Left renal pelvis (tissue), 4 donors: ENCODE measurements around the gene PROM2. TPM values are rescaled to one million over a fixed set of nuclear protein-coding genes. Genes with fewer than 3 reads are reported as not detected.

Experiments
- DNase-seq, 4 donors: peaks; one replicate each; pipeline ENCODE4 v3.0.0-alpha.2; 2013; ENCODE audit warnings: low read depth in 4 of 4, low spot score in 3 of 4
- polyA plus RNA-seq, 4 donors: library from polyadenylated mRNA; unstranded; fragments of 120-200 nt; gene quantifications; one replicate each; pipeline ENCODE4 v1.2.1, GENCODE V29; 2013; ENCODE audit not compliant: insufficient read length in 4 of 4

Gene PROM2
- polyA plus RNA-seq, 4 donors = 1.7 to 50.5 (median 31.7) TPM

GRCh38 chr2:95283562-95283961 is 9.3 kb downstream of the PROM2 start:
- DNase-seq = no peak

DNA sequence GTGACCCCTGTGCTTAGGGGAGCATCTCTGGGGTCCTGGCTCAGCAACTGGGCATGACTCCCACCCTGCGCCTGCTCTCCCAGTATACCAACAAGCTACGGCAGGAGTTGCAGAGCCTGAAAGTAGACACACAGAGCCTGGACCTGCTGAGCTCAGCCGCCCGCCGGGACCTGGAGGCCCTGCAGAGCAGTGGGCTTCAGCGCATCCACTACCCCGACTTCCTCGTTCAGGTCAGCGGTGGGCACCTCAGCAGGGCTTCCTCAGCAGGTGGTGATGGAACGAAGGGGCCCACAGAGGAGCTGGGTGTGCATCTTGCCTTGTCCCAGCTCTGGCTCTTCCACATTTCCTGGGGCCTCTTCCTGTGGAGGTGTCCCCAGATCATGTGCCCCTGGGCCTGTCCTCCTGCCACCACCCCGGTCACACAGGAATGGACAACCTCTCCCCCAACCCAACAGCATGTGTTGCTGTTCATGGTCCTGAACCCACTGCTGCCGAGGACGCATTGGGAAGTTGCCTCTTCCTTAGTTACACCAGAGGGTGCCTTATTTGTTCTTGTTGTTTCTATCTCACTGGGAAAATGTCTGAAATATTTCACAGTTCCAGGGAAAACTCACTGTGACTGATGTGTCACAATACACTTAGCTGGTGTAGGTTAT is 10.8 kb downstream of the PROM2 start:
- no peak for DNase-seq

- DNase-seq = no peak
Measured at GRCh38 chr2:95285542-95285932, 11.3 kb downstream of the PROM2 start.

DNA sequence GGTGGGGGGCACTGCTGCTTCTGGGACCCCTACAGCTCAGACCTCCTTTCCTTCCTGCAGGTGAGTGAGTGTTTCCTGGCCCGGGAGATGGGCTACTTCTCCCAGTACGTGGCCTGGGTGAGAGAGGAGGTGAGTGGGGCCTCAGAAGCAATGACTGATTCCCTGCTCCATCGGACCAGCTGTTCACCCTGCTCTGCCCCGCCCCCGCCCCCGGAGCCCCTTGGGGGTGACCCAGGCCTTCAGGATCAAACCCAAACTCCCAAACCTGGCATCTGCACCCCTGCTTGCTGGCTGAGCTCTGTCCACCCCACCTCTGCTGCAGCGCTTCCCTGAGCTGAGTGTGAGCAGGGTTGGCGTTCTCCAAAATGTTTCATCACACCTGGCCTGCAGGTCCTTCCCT is 13.1 kb downstream of the PROM2 start:
- DNase-seq = no peak

DNA sequence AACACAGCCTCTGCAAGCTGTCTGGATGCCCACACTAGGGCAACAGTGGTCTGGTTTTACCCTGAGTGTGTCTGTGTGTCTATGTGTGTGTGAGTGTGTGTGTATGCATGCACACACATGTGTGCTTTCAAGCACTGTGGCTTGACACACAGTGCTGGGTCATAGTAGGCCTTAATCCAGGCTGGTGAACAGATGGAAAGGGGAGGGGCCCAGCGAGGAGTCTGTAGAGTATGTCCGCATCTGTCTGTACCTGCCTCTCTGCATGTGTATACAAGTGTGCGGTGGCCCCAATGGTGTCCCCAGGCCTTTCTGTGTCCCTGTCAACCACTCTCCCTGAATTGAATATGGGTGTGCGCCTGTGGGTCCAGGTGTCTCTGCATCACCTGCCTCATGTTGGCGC is 13.6 kb downstream of the PROM2 start:
- no peak for DNase-seq

DNA sequence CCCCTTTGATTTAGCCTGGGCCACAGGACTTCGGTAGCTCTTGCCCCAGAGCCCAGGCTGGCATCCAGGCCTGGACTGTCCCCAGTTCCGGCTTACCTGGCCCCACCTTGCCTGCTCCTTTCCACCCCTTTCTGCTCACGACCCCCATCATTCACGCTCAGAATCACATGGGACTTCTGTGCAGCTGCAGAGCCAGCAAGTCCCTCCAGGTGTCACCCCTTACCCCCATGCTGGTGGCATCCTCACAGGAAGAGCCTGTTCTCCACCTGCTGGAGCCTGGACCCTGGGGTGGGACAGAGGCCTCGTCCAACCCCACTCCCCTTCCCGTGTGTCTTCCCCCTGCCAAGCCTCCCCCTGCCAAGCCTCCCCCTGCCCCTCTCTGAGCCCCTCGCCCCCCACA is 15.0 kb downstream of the PROM2 start:
- DNase-seq = no peak

DNA sequence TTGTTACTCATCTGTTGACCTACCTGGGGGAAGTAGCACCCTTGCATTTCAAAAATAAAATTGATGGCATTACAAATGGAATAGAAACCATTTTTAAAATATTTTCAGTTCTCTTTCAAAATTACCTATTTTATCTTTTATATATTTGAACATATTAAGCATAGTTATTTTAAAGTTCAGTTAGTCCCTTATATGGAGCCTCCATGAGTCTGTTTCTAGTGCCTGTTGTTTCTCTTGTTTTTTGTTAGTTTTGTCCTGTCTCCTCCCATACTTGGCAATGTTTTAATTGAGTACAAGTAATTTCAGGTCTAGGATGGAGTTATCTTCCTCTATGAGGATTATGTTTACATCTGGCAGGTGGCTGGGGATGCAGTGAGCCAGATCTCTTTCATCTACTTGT is 17.0 kb downstream of the PROM2 start:
- DNase-seq = no peak

DNA sequence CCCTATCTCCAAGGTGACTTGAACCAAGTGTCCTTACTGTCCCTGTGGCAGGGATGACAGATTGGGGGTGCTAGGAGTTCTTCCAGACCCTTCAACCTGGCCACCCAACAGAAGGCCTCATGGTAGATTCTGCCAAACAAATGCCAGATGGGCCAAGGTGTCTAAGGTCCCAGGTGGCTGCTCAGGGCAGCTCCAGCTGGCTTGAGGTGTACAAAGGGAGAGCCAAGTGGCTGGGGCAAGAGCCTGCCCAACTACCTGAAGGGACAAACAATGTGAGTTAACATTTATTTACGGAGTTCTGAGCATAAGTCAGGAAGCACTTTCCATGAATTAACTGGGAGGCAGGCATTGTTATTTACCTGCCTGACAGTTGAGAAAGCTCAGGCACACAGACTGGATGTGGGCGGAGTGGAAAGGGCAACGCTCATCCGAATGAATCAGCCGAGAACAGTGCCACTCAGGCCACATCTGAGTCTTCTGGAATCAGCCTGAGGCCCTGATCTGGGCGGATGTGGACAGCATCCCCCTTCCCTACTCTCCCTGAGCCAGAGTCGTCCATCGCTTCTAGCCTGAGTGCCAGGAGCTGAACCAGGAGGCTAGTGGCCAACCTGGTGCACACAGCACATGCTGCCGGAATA is 18.5 kb downstream of the PROM2 start:
- no peak for DNase-seq

GRCh38 chr2:95294579-95295250 is 20.5 kb downstream of the PROM2 start:
- DNase-seq = no peak

- DNase-seq = no peak
Measured at GRCh38 chr2:95295376-95295775, 21.1 kb downstream of the PROM2 start.

DNA sequence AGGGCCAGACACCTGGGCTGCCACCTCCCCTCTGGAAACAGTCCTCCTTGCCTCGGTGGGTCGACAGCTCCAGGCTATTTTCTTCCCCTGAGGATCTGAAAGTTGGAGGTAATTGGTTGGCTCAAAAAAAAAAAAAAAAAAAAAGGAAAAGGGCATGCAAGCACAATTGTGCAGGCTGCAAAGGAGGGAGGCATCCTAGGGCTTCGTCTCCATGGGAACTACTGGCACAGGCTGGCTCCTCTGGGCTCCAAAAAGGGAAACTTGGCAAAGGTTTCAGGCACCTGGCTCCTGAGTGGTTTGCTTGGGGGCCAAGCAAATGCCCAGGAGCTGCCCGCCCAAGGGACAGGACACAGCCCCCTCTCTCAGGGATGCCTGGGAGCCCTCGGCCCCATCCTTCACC is 21.8 kb downstream of the PROM2 start:
- DNase-seq = no peak

DNA sequence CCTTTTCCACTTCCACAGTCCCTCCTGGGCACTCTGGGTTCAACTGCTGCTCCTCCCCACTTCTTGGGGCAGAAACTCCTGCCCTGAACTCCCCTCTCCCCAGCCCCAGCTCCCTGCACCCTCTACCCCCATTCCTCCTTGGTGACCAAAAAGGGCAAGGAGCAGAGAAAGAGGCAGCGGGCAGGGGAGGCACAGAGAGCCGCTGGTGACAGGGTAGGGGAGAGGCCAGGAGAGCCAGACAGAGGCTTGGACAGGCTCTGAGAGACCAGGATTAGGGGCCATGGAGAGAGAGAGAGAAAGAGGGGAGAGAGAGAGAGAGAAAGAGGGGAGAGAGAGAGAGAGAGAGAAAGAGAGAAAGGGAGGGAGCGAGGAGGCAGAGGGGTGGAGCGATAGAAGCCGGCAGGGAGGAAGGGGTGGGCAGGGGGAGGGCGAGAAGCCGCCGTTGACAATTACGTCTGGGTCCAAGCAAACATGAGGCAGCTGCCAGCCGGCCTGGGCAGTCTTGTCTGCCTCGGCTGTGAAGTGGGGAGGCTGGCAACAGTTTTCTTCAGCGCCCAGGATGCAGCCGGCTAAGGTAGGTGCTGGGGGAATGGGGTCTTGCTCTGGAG is 22.7 kb downstream of the PROM2 start, which contains the start of gene KCNIP3:
KCNIP3 (plus strand) TSS at position 468 of the 608 bp plus-strand sequence; CDS start at position 560, 92 bp downstream.
- DNase-seq = no peak

DNA sequence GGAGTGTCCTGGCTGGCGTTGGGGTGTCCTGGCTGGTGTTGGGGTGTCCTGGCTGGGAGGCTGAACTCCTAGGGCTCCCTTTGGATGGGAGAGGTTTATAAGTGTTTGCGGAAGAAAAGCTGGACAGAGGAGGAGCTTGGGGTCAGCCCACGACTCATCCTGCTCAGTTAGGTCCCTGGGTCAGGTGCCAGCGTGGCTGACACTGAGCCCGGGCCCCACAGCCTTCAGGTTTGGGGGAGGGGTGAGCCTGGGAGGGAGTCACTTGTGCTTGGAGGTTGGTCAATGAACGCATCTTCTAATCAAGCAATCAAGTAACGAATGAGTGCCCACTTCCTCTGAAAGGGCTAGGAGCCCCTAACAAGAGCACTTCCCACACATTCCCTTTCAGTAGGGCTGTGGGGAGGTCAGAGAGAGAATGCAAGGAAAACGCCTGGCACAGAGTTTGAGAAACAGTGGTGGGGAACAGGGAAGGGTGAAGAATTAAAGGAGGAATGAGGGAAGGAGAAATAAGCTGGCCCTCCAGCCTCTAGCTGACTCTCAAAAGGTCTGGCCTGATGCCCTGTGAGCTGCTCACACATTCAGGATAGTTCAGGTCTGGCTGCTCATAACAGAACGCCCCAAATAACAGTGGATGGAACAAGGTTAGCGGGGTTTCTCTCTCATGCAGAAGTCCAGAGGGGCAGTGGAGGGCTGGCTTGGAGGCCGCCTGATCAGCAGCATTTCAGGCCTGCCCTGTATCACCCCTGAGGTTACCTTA is 23.6 kb downstream of the PROM2 start:
- DNase-seq = no peak

DNA sequence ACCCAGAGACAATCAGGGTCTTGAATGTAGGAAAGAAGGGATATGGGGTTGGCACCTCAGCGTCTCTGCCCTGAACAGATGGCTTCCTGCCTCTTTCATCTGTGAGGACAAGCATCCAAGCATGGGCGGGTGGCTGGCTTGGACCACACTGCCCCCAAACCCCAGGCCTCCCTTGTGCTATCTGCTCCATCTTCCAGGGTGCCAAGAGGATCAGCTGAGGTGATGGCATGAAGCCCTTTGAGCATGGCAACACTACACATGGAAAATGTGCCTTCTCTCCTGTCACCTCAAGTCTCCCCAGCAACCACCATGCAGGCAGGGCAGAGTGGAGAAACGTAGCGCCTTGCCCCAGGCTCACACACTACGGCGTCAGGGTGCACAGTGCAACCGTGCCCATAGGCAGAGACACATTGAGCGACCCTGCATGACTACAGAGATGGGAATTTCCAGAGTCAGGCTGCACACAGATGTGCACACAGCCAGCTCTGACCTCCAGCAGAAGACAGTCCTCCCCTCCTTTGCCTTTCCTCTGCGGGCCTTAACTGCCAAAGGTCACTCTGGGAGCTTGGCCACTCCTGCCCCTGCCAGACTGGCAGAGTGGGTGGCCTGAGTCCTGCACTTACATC is 24.4 kb downstream of the PROM2 start:
- no peak for DNase-seq

- no peak for DNase-seq
Measured at GRCh38 chr2:95299961-95300360, 25.7 kb downstream of the PROM2 start.

- no peak for DNase-seq
Measured at GRCh38 chr2:95300450-95300849, 26.2 kb downstream of the PROM2 start.

- no peak for DNase-seq
Measured at GRCh38 chr2:95301186-95301585, 26.9 kb downstream of the PROM2 start.

DNA sequence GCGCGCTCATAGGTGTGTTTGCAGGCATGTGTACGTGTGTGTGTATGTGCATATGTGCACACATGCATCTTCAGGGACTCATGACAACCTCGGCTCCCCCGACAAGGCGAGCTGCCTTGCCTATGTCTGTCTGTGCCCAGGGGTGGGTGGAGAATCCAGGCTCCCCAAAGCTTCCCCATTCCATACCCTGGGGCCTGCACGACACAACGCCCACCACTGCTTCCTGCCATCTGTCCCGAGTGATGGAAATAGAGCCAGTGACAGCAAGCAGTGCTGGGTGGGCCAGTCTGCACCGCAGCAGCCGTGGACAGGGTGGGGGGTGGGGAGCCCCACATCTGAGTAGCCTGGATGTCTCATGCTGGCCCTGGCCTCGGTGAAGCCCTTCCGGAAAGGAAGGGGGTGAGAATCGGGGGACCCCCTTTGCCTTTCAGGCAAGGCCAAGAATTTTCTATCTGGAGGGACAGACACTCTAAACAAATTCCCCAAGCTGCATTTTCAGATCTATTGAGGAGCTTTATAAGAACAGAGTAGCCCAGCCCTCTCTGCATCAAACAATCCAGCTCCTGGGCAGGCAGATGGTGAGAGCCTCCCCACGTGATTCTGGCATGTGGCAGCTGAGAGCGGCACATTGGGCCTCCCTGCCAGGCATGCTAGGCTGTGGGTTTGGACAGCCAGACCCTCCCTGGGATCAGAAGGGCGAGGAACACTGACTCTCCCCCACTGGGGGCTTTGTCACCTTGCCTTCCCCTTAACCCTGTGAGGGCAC is 27.8 kb downstream of the PROM2 start:
- DNase-seq = no peak

- DNase-seq = no peak
Measured at GRCh38 chr2:95303191-95303919, 29.1 kb downstream of the PROM2 start.
